GM18526 (cell line): ENCODE data around the gene KLK15.

Experiments
- POLR2A ChIP-seq: IDR thresholded peaks from 3 replicates; pipeline ENCODE4 v1.6.1; 2011; ENCODE audit not compliant: insufficient read length; ENCODE audit errors: extremely low read depth

Gene KLK15

GRCh38 chr19:50833117-50833801, at the start of gene KLK15:
KLK15 (minus strand) TSS chr19:50833574; CDS start chr19:50831492, 2,082 bp downstream.
- no peak for TF ChIP-seq POLR2A

- no peak for TF ChIP-seq POLR2A
These were observed 48.8 kb upstream of the KLK15 start for GRCh38 chr19:50882188-50882587.

- no peak for TF ChIP-seq POLR2A
These were observed 46.9 kb upstream of the KLK15 start for GRCh38 chr19:50880241-50880640.

- TF ChIP-seq POLR2A, result no peak
These were observed 45.5 kb upstream of the KLK15 start for GRCh38 chr19:50878851-50879250.

GRCh38 chr19:50877338-50877737, 44.0 kb upstream of the KLK15 start:
- TF ChIP-seq POLR2A, result no peak

GRCh38 chr19:50876456-50876855, 43.1 kb upstream of the KLK15 start:
- TF ChIP-seq POLR2A, result no peak

- TF ChIP-seq POLR2A, result no peak
These were observed 42.5 kb upstream of the KLK15 start for GRCh38 chr19:50875795-50876422.

- TF ChIP-seq POLR2A, result no peak
These were observed 40.8 kb upstream of the KLK15 start for GRCh38 chr19:50874211-50874610.

GRCh38 chr19:50873056-50873455, 39.7 kb upstream of the KLK15 start, which contains the start of gene KLK2:
KLK2 (plus strand) TSS chr19:50873439; CDS start chr19:50873474, 35 bp downstream.
- TF ChIP-seq POLR2A, result no peak

GRCh38 chr19:50870417-50871089, 37.2 kb upstream of the KLK15 start:
- TF ChIP-seq POLR2A, result no peak

GRCh38 chr19:50869479-50869878, 36.1 kb upstream of the KLK15 start:
- TF ChIP-seq POLR2A, result no peak

GRCh38 chr19:50861496-50862286, 28.3 kb upstream of the KLK15 start:
- no peak for TF ChIP-seq POLR2A

- TF ChIP-seq POLR2A, result no peak
These were observed 27.6 kb upstream of the KLK15 start for GRCh38 chr19:50861010-50861409.

- TF ChIP-seq POLR2A, result no peak
These were observed 26.5 kb upstream of the KLK15 start for GRCh38 chr19:50859849-50860248.

GRCh38 chr19:50858886-50859285, 25.5 kb upstream of the KLK15 start:
- TF ChIP-seq POLR2A, result no peak

GRCh38 chr19:50857366-50857765, 24.0 kb upstream of the KLK15 start:
- TF ChIP-seq POLR2A, result no peak
